Activated CD4-positive, alpha-beta T cell treated with anti-CD3 and anti-CD28 coated beads for 48 hours (primary cell): ENCODE results near the gene MYPOP.

Experiments used
- DNase-seq: peaks from one replicate; pipeline ENCODE4 v3.0.0-alpha.2; 2020

Gene MYPOP

DNA sequence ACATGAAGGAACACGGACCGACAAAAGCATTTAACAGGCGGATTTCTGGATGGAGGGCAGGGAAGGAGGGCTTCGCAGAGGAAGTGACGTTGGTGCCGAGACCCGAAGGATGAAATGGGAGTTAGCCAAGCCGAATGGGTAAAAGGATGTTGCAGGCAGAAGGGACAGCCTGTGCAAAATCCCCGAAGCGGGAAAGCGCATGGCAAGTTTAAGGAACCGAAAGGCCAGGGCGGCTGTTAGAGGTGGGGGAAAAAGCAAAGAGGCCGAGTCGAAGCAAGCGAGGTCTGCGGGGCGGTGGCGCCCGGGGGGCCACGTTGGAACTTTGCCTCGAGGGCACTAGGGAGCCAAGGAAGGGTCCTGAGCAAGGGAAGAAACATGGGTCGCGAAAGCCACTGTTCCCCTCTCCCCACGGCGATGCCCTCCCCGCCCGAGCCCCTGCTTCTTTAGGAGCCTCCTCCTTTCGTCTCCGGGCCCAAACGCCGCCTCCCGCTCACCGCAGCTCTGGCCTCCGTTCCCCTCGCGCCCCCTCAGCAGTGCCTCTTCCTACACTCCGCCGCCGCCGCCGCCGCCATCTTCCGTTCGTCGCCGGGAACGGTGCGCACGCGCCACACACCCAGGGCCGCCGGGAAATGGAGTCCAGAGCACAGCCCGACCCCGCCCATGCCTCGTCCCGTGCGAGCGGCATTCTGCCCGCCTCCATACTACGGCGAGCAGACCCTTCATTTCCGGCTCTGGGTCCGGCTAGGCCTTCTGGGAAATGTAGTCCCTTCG, 39.7 kb downstream of the MYPOP start, which contains the start of gene SYMPK:
Gene SYMPK (minus strand): TSS at position 584 of the 771 bp plus-strand sequence. CDS start 8,652 bp downstream, outside the sequence.
- peak; percentile 99 for DNase-seq

DNA sequence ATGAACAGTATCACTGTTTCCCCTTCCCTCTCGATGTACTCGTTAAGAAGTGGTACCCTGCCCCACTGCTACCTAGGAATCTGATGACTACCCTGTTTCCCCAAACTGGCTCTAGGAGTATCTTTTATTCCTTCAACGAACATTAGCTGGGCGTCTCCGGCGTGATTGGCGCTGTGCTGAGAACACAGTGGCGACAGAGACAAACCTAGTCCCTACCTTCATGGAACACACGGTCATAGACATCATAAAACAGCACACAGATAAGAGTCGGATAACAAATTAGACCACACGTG, 40.2 kb downstream of the MYPOP start:
- no peak for DNase-seq

DNA sequence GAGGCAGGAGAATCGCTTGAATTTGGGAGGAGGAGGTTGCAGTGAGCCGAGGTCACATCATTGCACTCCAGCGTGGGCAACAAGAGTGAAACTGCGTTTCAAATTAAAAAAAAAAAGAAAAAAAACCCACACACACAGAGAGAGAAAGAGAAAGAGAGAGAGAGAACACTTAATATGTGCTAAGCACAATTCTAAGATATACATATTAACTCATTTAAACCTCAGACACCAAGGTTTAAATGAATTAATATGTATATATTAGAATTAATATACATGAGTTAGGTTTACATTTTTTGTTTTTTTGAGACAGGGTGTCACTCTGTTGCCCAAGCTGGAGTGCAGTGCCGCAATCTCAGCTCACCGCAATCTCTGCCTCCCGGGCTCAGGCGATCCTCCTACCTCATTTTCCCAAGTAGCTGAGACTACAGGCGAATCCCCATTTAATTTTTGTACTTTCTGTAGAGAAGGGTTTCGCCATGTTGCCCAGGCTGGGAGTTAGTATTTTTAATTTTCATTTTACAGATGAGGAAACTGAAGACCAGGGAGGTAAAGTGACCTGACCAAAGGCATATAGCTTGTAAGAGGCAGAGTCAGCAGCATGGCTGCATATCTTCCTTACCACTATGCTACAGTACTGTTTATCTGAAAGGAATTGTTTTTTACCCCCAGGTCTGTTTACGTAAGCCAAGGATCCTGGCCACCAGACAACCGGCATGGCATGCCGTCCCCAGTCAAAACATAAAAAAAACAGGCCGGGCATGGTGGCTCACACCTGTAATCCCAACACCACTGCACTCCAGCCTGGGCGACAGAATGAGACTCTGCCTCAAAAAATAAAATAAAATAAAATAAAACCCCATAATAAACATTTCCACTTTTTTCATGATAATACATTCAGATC, 41.8 kb downstream of the MYPOP start:
- DNase-seq = no peak

DNA sequence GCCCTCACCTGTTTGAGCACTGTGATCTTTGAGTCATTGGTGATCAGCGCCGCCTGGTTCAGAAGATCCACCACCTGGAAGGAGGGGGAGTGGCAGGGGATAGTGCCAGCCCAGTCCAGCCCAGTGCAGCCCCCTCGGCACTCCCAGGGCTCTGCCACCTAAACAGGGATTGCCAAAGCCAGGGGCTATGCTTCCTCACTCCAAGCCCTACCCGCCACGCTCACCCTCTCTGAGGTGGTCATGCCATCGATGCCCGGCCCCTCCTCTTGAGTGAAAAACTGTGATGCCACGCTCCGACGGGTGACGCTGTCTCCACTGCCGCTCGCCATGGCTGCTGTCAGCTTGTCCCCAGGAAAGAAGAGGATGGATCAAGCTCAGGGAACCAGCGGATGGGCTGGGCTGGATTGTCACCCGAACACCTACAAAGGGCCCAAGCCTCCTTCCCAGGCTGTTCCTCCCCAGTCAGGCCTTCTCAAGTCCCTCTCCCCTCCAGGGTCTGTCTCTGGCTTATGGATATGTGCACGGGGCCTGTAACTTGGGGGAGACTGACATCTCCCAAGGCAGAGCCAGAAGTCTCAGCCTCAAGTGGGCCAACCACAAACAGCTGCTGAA, 48.1 kb downstream of the MYPOP start:
- no peak for DNase-seq

DNA sequence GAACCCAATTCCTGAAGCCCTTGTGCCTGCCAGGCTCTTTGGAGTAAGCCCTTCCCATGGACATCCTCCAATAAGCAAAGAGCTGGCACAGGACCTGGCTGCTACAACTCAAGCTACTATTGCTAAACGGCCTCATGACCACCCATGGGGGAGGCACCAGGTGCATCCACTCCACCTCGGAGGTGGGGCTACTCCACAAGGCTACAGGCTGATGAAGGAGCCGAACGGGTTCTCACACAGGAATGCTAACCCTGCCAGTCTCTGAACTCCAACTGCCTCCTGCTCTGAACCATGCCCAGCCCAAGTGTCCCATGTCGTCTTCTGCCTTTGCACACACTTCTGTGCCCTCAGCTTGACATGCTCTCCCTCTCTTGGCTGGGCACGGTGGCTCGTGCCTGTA, 49.4 kb downstream of the MYPOP start:
- no peak for DNase-seq

DNA sequence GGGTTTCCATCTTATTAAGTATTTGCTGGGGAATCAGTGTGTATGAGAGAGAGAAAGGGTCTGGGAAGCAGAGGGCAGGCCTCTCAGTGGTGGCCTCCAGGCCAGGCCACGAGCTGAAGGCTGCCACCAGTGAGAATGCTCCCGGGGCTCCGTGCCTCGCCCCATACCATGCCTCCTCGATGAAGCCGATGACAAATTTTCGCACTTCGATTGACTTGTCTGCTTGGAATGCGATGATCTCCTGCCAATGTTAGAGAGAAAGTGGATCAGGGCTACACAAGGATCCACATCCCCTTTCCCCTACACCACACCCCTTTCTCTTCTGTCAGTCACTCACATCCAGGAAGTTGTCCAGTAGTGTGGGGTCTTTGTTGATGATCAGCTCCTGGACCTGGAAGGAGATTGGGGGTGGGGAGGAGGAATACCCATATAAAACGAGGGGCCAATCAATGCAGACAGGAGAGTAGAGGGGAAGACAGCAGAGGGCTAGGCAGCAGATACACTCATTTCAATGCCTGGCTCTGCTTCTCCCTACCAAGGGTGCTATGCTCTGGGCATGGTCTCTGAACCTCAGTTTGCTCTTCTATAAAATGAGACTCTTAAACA, 50.2 kb downstream of the MYPOP start:
- no peak for DNase-seq

DNA sequence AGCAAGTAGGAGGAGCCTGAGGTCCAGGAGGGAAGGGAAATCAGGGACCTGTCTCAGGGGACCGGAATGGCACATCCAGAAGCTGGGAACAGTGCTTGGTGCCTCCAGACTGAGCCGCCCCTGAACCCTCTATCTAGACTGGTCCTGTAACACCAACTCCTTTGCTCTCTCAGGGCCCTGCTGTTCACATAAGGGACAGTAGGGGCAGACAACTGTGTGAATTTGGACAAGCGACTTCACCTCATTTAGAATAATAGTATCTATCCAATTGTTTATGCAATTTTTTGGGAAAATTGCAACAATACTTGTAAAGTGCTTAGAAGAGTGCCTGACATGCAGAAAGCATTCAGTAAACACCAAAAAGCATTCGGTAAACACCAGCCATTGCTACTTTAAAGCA, 53.5 kb downstream of the MYPOP start:
- DNase-seq = no peak

DNA sequence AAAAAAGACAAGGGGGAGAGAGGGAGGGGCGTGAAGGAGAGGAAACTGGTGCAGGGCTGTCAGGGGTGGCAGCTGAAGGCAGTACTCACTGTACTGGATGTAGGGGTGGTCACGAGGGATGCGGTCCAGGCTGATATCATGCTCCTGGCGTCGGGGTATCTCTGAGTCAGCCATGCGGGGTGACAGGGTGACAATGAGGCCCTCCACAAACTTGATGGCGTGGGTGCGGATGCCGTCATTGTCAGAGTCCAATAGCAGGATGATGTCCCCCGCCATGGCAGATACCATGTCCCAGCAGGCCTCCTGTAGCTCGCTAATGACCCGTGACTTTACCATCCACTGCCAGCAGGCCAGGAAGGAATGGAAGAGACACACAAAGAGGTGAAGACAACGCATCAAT, 54.8 kb downstream of the MYPOP start:
- no peak for DNase-seq

DNA sequence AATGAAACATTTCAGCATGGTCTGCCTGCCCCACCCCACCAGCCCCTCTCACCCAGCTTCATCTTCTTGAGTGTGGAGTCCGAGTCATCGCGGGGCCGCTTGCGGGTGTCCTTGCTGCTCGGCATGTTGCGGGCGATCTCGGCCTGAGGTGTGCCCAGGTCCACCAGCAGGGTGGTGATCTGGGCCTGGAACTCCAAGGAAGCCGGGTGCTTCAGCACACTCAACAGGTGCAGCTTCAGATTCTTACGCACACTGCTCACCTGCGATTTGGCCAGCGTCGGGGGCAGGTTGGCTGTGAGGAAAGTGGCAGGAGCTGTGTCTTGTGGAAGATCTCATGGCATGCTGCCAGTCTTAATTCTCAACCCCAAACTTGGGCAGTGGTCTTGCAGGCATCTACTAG, 60.2 kb downstream of the MYPOP start:
- no peak for DNase-seq
